ENCODE measurements around the gene FBXL7. TPM values are rescaled to one million over a fixed set of nuclear protein-coding genes. Genes with fewer than 3 reads are reported as not detected.

The FBXL7 gene
- total RNA-seq, 1 experiment from 2014 or later: 9.4 TPM

- in situ Hi-C loops (cut with HindIII; ENCODE audit: low pct_unique_long_range_greater_than_20kb, low sequenced_read_pairs): no loop called here
- no peak for DNase-seq (ENCODE audit: low read depth, low spot score)
Measured at GRCh38 chr5:15615859-15616258, 115.9 kb downstream of the FBXL7 start.

GRCh38 chr5:15618938-15619337, 119.0 kb downstream of the FBXL7 start:
- no peak for DNase-seq (ENCODE audit: low read depth, low spot score)

GRCh38 chr5:15620501-15620900, 120.5 kb downstream of the FBXL7 start:
- in situ Hi-C loops (cut with HindIII; ENCODE audit: low pct_unique_long_range_greater_than_20kb, low sequenced_read_pairs): no loop called here
- DNase-seq (ENCODE audit: low read depth, low spot score): peak; percentile 15

More at GRCh38 chr5:15618938-15619337, 119.0 kb downstream of the FBXL7 start:
- in situ Hi-C loops (cut with HindIII; ENCODE audit: low pct_unique_long_range_greater_than_20kb, low sequenced_read_pairs): no loop called here

DNA sequence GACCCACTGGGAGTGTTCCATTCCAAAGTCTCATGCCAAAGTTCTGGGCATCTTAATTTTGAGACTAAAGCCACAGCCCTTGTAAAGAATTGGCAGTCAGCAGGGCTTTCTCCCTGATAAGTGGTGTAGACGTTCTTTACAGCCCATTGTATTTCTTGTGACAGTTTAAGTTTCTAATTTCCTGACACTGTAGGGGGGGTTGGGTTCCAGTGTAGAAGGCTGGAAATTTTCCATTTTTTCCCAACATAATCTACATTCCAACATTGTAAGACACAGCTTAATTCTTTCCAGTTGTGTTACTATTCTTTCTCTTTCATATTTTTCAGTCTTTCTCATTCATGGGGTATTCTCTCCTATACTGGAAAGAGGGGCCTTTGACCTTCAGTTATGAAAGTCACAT, 121.1 kb downstream of the FBXL7 start:
- no peak for DNase-seq (ENCODE audit: low read depth, low spot score)
- in situ Hi-C loops (cut with HindIII; ENCODE audit: low pct_unique_long_range_greater_than_20kb, low sequenced_read_pairs): no loop called here

DNA sequence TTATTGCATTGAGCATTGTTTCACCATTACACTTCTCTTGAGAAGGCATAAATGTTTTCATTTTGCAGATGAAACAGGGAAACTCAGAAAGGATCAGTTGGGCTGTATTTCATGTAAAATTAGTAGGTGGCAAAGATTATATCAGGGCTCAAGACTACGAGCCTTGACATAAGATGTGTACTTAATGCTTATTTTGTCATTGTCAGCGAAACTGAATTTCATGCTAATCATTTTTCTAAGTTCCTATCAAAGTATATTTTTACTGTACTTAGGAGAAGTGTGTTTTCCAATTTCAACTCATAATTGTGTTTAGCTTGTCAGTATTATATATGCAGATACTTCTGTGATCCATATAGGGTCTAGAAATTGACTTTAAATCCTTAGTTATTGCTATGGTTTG, 123.8 kb downstream of the FBXL7 start:
- in situ Hi-C loops (cut with HindIII; ENCODE audit: low pct_unique_long_range_greater_than_20kb, low sequenced_read_pairs): no loop called here
- no peak for DNase-seq (ENCODE audit: low read depth, low spot score)

GRCh38 chr5:15627109-15627508, 127.1 kb downstream of the FBXL7 start:
- in situ Hi-C loops (cut with HindIII; ENCODE audit: low pct_unique_long_range_greater_than_20kb, low sequenced_read_pairs): no loop called here

DNA sequence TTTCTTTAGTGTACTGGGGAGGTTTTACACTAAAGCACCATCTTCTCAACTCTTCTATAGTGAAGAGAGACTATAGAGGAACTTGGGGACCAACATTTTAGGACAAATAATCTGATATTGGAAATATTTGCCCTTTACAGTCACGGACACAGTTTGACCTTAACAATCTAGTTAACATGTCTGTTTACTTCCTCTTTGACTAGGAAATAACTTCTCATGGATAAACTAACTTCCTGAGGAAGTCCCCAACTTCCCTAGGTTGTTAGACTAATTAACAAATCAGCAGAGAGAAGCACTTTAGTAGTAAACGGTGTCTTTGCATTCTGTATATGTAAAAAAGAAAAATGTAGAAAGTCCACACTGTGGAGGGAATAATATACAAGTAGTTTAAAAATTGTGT, 127.7 kb downstream of the FBXL7 start:
- DNase-seq (ENCODE audit: low read depth, low spot score): no peak
- in situ Hi-C loops (cut with HindIII; ENCODE audit: low pct_unique_long_range_greater_than_20kb, low sequenced_read_pairs): no loop called here

More at GRCh38 chr5:15627109-15627508, 127.1 kb downstream of the FBXL7 start:
- DNase-seq (ENCODE audit: low read depth, low spot score): no peak

DNA sequence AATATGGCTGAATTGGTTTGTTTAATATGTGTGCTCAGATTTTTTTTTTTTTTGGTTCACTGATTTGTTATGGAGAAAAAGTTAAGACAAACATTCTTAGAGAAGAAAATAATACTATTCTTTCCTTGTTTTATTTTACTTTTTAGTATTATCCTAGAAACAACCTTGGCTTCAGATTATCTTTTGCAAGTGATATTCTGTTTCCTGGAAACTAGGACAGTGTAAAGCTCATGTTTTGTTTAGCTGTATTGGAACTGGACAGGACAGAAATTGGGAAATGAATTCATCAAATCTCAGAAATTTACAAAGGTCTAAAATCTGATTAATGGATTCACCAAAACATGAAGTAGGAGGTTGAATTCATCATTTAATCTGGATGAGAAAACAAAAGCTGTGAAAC, 130.5 kb downstream of the FBXL7 start:
- no peak for DNase-seq (ENCODE audit: low read depth, low spot score)
- in situ Hi-C loops (cut with HindIII; ENCODE audit: low pct_unique_long_range_greater_than_20kb, low sequenced_read_pairs): no loop called here

DNA sequence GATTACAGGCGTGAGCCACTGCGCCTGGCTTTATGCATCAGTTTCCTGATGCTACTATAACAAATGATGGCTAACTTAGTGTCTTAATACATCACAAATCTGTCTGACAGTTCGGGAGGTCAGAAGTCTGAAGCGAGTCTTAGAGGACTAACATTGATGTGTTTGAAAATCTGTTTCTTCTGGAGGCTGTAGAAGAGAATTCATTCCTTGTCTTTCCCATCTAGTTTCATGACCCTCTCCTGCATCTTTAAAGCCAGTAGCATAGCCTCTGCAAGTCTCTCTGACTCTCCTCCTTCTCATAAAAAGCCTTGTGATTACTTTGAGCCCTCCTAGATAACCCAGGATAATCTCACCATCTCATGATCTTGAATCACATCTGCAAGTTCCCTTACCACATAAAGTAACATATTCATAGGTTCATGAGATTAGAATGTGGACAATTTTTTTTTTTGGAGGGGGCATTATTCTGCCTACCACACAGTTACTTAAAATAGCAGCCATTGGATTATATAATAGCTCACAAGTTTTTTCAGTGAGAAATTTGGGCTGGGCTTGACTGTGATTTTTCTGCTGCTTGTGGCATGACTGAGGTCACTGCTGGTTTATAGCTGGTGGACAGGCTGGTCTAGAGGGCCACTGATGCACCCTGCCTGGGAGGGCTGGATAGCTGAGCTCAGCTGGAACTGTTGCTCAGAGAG, 134.8 kb downstream of the FBXL7 start:
- DNase-seq (ENCODE audit: low read depth, low spot score): peak; percentile 96
- in situ Hi-C loops (cut with HindIII; ENCODE audit: low pct_unique_long_range_greater_than_20kb, low sequenced_read_pairs): no loop called here

DNA sequence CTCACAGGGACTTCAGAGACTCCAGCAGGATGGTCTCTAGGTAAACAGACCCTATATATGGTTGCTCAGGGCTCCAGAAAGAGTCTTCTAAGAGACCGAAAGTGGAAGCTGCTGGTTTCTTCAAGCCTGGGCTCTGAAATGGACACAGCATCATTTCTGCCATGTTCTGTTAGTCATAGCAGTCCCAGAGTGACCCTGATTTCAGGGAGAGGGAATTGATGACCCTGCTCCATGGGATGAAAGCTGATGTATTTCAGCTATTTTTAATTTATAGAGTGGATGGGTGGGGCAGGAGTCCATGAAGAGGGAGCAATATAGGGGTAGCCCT, 135.3 kb downstream of the FBXL7 start:
- in situ Hi-C loops (cut with HindIII; ENCODE audit: low pct_unique_long_range_greater_than_20kb, low sequenced_read_pairs): no loop called here

GRCh38 chr5:15637345-15637744, 137.4 kb downstream of the FBXL7 start:
- in situ Hi-C loops (cut with HindIII; ENCODE audit: low pct_unique_long_range_greater_than_20kb, low sequenced_read_pairs): no loop called here
- DNase-seq (ENCODE audit: low read depth, low spot score): no peak

More for the DNA sequence above, 135.3 kb downstream of the FBXL7 start:
- DNase-seq (ENCODE audit: low read depth, low spot score): no peak

DNA sequence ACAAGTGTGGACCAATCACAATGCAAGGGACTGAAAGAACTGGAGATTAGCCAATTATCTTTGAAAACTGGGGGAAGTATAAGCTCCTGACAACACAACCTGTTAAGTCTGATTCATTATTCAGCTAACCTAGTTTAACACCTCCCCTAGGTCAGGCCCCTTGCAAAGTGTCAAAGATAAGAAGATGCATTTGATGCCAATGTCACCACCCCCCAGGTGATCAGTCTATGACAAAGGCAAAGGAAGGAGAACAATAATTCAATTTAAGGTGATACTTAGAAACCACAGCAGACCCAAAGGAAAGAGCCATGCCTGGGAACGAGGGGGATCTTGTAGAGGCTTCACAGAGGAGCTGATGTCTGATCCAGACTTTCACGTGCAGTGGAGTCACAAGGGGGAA, 137.9 kb downstream of the FBXL7 start:
- in situ Hi-C loops (cut with HindIII; ENCODE audit: low pct_unique_long_range_greater_than_20kb, low sequenced_read_pairs): no loop called here
- DNase-seq (ENCODE audit: low read depth, low spot score): no peak

DNA sequence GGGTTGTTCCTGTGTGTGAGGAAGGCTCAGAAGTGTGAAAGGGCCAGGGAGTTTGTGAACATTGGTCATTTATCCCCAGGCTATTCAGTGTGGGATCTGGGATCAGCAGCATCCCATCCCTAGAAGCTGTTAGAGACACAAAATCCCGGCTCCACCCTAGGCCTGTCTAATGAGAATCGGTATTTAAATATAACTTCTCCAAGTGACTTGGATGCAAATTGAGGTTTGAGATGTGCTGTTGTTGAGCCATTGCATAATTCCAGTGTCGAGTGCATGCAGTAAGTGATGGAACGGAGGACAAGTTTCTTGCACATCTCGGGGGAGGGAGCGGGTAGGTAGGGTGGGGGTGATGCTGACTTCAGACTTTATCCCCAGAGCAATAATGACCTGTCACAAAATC, 138.3 kb downstream of the FBXL7 start:
- in situ Hi-C loops (cut with HindIII; ENCODE audit: low pct_unique_long_range_greater_than_20kb, low sequenced_read_pairs): no loop called here
- no peak for DNase-seq (ENCODE audit: low read depth, low spot score)

DNA sequence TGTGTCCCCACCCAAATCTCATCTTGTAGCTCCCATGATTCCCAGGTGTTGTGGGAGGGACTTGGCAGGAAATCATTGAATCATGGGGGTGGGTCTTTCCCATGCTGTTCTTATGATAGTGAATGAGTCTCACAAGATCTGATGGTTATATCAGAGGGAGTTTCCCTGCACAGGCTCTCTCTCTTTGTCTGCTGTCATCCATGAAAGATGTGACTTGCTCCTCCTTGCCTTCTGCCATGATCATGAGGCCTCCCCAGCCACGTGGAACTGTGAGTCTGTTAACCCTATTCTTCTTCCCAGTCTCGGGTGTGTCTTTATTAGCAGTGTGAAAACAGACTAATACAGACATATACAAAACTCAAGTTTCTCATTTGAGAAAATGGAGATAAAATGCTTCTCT, 139.3 kb downstream of the FBXL7 start:
- peak; percentile 25 for DNase-seq (ENCODE audit: low read depth, low spot score)
- in situ Hi-C loops (cut with HindIII; ENCODE audit: low pct_unique_long_range_greater_than_20kb, low sequenced_read_pairs): no loop called here

DNA sequence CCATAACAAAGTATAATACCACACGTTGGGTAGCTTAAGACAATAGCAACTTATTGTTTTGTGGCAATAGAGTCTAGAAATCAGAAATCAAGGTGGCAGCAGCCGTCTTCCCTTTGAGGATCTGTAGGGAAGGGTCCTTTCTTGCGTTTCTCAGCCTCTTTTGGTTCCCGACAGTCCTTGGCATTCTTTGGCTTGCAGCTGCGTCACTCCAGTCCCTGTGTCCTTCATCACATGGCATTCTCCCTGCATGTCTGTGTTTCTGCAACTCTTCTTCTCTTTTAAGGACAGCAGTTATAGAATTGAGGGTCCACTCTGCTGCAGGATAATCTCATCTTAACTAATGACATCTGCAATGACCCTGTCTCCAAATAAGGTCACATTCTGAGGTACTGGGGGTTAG, 140.1 kb downstream of the FBXL7 start:
- DNase-seq (ENCODE audit: low read depth, low spot score): no peak
- in situ Hi-C loops (cut with HindIII; ENCODE audit: low pct_unique_long_range_greater_than_20kb, low sequenced_read_pairs): no loop called here

DNA sequence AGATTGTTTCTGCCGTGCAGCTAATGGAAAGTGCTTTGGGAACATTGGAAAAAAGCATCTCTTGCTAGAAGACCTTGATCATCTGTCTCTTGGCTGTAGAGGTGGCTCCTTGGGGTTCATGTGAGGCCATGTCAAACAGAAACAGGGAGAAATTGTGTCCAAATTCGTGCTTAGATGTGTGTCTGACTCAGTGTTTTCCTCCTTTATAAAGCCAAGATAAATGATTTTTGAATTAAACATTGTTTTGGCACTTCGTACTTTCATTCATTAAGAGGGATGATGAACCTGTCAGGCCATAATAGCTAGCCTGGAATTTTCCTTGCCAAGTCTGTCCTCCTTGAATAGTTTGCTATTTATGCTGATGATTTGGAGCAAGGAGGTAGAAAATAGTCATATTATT, 143.8 kb downstream of the FBXL7 start:
- in situ Hi-C loops (cut with HindIII; ENCODE audit: low pct_unique_long_range_greater_than_20kb, low sequenced_read_pairs): no loop called here
- DNase-seq (ENCODE audit: low read depth, low spot score): no peak

- DNase-seq (ENCODE audit: low read depth, low spot score): peak; percentile 32
- in situ Hi-C loops (cut with HindIII; ENCODE audit: low pct_unique_long_range_greater_than_20kb, low sequenced_read_pairs): no loop called here
Measured at GRCh38 chr5:15645381-15646160, 145.6 kb downstream of the FBXL7 start.

- in situ Hi-C loops (cut with HindIII; ENCODE audit: low pct_unique_long_range_greater_than_20kb, low sequenced_read_pairs): no loop called here
- DNase-seq (ENCODE audit: low read depth, low spot score): no peak
Measured at GRCh38 chr5:15646371-15646770, 146.4 kb downstream of the FBXL7 start.

DNA sequence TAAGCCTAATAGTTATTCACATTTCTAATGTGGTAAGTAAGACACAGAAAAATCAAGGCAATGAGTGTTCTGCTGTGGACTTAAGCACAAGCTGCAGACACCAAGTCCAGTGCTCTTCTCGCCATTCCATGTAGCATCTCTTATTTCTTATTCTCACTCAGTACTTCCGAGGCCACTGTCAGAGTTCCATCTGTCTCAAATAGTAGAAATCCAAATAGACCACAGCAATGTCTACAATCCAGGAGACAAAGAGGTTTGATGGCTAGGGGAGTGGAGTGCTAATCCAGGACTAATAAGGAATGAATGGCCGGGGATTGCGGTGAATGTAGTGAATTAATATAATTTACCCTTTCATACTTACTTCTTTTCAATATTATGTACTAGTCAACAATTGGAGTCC, 147.3 kb downstream of the FBXL7 start:
- in situ Hi-C loops (cut with HindIII; ENCODE audit: low pct_unique_long_range_greater_than_20kb, low sequenced_read_pairs): no loop called here
- no peak for DNase-seq (ENCODE audit: low read depth, low spot score)
